Measurements from ENCODE around the gene MIA.
"Not testable (repeated sequence)": the region's sequence is repeated elsewhere in the genome, so short reads cannot be mapped to it uniquely, and the experiment has no call there.

MIA gene

DNA sequence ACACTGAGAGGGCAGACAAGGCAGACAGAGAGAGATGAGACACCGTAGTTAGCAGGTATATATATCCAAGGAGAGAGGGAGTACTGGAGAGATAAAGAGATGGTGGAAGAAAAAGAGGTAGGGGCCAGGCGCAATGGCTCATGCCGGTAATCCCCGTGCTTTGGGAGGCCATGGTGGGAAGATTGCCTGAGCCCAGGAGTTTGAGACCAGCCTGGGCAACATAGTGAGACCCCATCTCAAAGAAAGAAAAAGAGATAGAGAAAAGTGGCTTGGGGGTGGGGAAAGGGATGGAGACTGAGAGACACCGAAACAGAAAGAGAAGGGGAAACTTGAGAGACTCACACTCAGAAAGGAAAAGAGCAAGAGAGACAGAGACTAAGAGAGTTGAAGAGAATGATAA, 5.3 kb downstream of the MIA start:
- no peak for DNase-seq (ENCODE audit: low spot score)

- no peak for DNase-seq (ENCODE audit: low spot score)
Observed at GRCh38 chr19:40781140-40781539, 5.8 kb downstream of the MIA start.

DNA sequence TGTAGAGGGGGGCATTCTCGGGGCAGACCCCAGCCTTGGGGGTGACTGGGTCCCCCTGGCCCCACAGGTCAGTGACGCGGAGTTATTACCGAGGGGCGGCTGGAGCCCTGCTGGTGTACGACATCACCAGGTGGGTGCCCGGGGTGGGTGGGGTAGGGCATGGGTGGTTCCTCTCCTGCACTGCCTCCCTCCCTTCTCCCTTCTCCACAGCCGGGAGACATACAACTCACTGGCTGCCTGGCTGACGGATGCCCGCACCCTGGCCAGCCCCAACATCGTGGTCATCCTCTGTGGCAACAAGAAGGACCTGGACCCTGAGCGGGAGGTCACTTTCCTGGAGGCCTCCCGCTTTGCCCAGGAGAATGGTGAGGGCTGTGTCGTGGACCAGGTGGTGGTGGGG, 8.4 kb downstream of the MIA start:
- DNase-seq (ENCODE audit: low spot score), result no peak

GRCh38 chr19:40784146-40784545, 8.8 kb downstream of the MIA start:
- not testable (repeated sequence) for DNase-seq (ENCODE audit: low spot score)

DNA sequence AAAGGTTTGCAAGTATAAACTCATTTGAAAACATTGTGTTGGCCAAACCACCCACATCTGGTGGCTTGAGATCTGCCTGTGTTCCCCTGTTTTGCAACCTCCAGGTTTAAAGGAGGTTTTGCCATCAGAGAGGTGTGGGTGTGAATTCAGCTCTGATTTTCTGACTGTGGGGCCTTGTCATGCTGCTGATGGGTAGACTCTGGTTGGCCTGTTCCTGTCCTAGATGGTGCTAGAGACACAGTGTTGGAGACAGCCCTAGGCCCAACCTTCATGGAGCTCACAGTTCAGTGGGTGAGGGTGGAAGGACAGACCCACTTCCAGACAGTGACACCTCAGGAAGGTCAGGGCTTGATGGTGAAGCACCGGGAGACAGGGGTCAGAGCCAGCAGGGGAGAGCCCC, 10.2 kb downstream of the MIA start:
- no peak for DNase-seq (ENCODE audit: low spot score)

DNA sequence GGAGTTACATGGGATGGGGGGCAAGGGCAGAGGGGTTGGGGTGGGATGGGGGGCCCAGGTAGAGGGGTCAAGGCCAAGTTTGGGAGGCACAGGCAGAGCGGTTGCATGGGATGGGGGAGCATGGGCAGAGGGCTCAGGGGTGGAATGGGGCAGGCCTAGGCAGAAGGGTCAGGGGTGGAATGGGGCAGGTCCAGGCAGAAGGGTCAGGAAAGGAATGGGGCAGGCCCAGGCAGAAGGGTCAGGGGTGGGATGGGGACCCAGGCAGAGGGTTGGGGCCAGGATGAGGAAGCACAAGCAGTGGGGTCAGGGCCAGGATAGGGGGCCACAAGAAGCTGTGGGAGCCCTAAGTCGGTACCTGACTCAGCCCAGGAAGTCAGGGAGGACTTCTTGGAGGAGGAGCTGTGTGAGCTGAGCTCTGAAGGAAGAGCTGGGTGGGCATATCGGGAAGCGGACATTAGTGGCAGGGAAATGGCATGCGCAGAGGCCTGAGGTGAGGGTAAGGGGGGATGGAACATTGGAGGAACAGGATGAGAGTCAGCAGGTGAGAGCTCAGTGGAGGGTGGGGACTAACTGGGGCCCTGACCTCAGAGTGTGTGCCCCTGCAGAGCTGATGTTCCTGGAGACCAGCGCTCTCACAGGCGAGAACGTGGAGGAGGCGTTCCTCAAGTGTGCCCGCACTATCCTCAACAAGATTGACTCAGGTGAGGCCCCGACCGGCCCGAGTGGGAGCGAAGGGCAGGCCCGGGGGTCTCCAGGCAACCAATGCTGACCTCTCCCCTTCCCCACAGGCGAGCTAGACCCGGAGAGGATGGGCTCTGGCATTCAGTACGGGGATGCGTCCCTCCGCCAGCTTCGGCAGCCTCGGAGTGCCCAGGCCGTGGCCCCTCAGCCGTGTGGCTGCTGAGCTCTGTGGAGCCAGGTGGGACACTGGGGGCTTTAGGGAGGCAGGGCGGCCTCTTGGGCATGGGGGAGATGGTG, 11.0 kb downstream of the MIA start:
- no peak for DNase-seq (ENCODE audit: low spot score)

DNA sequence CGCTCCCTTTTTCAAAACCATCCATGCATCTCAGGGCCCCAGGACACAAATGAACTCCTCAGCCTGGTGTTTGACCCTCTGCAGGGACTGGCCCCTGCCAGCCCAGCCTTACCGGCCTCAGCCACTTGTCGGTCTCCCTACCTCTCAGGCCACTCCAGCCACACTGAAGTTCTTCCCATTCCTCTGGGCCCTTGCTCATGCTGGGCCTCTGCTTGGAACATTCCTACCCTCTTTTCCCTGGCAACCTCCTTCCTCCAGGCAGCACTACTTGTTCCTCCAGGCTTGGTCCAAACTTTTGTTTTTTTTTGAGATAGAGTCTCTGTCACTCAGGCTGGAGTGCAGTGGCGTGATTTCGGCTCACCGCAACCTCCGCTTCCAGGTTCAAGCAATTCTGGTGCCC, 16.0 kb downstream of the MIA start:
- peak; percentile 54 for DNase-seq (ENCODE audit: low spot score)

DNA sequence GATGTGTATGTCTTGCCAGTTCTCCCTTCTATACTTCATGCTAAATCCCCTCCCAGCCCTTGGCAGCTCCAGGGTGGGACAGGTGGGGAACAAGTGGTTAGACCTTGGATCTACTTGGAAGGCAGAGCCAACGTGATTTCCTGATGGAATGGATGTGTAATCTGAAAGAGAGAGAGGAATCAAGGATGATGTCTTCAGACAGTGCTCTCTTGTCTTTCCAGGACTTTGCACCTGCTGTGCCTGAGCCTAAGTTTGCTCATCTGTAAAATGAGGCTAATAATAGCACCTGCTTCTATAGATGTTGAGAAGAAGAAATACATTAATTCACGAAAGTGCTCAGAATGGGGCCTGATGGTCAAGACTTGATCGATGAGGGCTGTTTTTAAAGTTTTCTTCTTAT, 16.7 kb downstream of the MIA start:
- DNase-seq (ENCODE audit: low spot score), result no peak

- no peak for DNase-seq (ENCODE audit: low spot score)
Observed at GRCh38 chr19:40797166-40797962, 22.0 kb downstream of the MIA start.

DNA sequence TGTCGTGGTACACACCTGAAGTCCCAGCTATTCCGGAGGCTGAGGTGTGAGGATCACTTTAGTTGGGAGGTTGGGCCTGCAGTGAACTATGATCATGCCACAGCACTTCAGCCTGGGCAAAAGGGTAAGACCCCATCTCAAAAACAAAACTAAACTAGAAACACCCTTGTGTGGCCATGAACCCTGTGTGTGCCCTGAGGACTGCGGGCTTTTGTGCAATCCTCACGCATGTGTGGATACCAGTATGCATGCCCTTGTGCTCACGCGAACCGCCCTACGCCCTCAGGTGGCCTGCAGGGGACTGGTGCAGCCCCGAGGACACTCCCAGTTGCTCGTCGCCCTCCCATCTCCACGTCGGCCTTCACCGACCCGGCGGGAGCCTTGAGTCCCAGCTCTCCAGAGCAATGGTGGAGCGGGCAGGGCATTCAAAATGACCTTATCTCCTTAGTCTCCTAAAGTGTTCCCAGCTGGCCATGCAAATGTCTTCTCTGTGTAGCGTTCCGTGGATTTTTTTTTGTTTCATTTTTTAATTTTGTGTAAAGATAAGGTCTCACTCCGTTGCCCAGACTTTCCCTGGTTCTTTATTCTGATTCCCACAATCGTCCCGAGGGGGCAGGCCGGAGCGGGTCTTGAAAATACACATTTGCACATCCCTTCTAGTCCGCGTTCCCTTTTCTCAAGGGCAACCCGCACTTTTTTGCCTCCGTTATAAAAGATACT, 22.8 kb downstream of the MIA start:
- peak; percentile 82 for DNase-seq (ENCODE audit: low spot score)

DNA sequence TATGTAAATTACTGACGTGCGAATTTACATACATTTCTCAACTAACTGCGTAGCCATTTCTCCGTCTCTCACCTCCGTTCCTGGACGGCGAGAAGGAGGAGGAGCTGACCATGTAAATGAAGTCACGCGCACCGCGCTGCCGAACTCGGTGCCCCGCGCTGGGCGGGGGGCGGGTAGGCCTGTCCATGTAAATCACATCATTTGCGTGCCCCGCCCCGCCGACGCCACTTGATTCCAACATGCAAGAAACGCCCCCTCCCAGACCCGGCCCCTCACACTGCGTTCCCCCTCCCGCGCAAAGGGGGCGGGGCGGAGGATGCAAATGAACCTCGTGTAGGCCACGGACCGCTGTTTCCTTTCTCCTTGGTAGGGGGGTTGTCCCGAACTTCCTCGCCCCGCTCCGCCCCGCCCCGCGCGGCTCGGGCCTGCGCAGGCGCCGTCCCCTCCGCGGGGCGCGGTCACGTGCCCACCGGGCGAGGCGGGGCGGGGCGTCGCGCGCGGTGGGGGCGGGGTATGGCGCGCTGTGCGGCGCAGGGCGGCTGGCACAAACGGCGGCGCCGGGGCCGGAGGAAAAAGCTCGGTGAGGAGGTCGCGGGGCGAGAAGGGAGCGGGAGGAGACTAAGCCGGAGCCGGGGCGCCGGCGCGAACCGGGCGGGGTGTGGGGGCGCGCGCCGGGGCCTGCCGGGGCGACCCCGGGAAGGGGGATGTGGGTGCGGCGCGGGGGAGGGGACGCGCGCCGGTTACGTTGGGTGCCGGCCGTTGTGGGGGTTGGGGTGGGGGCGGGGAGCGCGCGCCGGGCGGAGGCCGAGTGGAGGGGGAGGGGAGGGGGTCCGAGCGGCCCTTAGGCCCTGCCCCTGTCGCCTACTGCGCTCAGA, 23.6 kb downstream of the MIA start, which contains the start of gene EGLN2:
TSS of gene EGLN2 (plus strand) at position 509 of the 875 bp plus-strand sequence. CDS start 1,382 bp downstream, outside the sequence.
- peak; percentile 100 for DNase-seq (ENCODE audit: low spot score)

DNA sequence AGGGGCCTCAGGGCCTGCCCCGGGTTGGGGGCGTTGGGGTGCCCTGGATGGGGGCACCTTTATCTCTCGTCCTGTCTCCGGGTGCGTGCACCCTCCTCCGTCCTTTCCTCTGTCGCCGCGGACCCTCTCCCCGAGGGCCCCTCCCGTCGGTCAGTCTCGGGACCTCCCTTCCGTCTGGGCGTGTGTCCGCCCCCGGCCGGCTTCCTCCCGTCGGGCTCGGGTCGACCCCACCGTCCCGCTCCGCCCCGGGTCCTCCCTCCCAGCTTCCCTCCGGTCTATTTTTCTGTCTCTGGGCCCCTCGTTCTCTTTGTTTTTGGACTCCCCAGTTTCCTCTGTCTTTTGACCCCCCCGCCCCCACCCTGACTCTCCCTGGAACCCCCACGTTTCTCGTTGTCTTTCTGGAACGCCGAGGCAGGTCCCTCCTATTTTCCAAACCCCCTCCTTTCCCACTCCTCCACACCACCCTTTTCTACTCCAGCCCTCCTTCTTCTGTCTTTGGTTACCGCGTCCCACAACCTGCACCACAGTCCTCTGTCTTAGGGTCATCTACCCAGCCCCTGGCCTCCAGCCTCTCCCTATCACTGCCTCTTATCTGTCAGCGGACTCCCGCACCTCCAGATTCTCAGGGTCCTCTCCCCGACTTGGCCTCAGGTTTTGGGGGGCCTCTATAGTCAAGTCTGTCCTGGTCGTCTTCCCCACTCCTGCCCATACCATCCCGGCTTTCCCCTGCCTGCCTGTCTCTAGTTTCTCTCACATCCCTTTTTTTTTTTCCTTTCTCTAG, 24.4 kb downstream of the MIA start:
- DNase-seq (ENCODE audit: low spot score), result no peak

DNA sequence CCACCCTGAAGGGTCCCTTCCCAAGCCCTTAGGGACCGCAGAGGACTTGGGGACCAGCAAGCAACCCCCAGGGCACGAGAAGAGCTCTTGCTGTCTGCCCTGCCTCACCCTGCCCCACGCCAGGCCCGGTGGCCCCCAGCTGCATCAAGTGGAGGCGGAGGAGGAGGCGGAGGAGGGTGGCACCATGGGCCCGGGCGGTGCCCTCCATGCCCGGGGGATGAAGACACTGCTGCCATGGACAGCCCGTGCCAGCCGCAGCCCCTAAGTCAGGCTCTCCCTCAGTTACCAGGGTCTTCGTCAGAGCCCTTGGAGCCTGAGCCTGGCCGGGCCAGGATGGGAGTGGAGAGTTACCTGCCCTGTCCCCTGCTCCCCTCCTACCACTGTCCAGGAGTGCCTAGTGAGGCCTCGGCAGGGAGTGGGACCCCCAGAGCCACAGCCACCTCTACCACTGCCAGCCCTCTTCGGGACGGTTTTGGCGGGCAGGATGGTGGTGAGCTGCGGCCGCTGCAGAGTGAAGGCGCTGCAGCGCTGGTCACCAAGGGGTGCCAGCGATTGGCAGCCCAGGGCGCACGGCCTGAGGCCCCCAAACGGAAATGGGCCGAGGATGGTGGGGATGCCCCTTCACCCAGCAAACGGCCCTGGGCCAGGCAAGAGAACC, 25.1 kb downstream of the MIA start:
- DNase-seq (ENCODE audit: low spot score), result no peak

GRCh38 chr19:40800997-40801377, 25.7 kb downstream of the MIA start:
- DNase-seq (ENCODE audit: low spot score), result no peak

- no peak for DNase-seq (ENCODE audit: low spot score)
Observed at GRCh38 chr19:40801426-40802299, 26.3 kb downstream of the MIA start.

GRCh38 chr19:40802300-40803169, 27.2 kb downstream of the MIA start:
- no peak for DNase-seq (ENCODE audit: low spot score)

GRCh38 chr19:40803170-40803856, 28.0 kb downstream of the MIA start:
- DNase-seq (ENCODE audit: low spot score), result no peak

All from ecto neural progenitor cell (in vitro differentiated cells).